ENCODE data around the gene ANKS3.
"Not testable (repeated sequence)": the region's sequence is repeated elsewhere in the genome, so short reads cannot be mapped to it uniquely, and the experiment has no call there.

ANKS3 gene

GRCh38 chr16:4666537-4667202 is 67.4 kb downstream of the ANKS3 start:
- no peak for DNase-seq (ENCODE audit: low spot score)

GRCh38 chr16:4664538-4665418 is 69.3 kb downstream of the ANKS3 start:
- DNase-seq (ENCODE audit: low spot score): no peak

GRCh38 chr16:4663777-4664465 is 70.2 kb downstream of the ANKS3 start:
- DNase-seq (ENCODE audit: low spot score): peak; percentile 47

GRCh38 chr16:4663465-4663776 is 70.7 kb downstream of the ANKS3 start:
- no peak for DNase-seq (ENCODE audit: low spot score)

- DNase-seq (ENCODE audit: low spot score): no peak
Observed at GRCh38 chr16:4661661-4662060, 72.4 kb downstream of the ANKS3 start.

- DNase-seq (ENCODE audit: low spot score): peak; percentile 82
Observed at GRCh38 chr16:4660454-4661007, 73.5 kb downstream of the ANKS3 start.

- no peak for DNase-seq (ENCODE audit: low spot score)
Observed at GRCh38 chr16:4659363-4660353, 74.4 kb downstream of the ANKS3 start.

GRCh38 chr16:4656695-4657686 is 77.1 kb downstream of the ANKS3 start:
- DNase-seq (ENCODE audit: low spot score): no peak

- no peak for DNase-seq (ENCODE audit: low spot score)
Observed at GRCh38 chr16:4656221-4656620, 77.8 kb downstream of the ANKS3 start.

GRCh38 chr16:4655801-4656200 is 78.3 kb downstream of the ANKS3 start:
- DNase-seq (ENCODE audit: low spot score): no peak

- no peak for DNase-seq (ENCODE audit: low spot score)
Observed at GRCh38 chr16:4654964-4655590, 79.0 kb downstream of the ANKS3 start.

GRCh38 chr16:4654011-4654963 is 79.8 kb downstream of the ANKS3 start:
- DNase-seq (ENCODE audit: low spot score): no peak

- DNase-seq (ENCODE audit: low spot score): no peak
Observed at GRCh38 chr16:4652561-4652960, 81.5 kb downstream of the ANKS3 start.

GRCh38 chr16:4651827-4652226 is 82.2 kb downstream of the ANKS3 start:
- DNase-seq (ENCODE audit: low spot score): no peak

- DNase-seq (ENCODE audit: low spot score): not testable (repeated sequence)
Observed at GRCh38 chr16:4650443-4651074, 83.5 kb downstream of the ANKS3 start.

GRCh38 chr16:4649744-4650442 is 84.2 kb downstream of the ANKS3 start:
- no peak for DNase-seq (ENCODE audit: low spot score)

GRCh38 chr16:4648917-4649316 is 85.2 kb downstream of the ANKS3 start:
- DNase-seq (ENCODE audit: low spot score): no peak

- no peak for DNase-seq (ENCODE audit: low spot score)
Observed at GRCh38 chr16:4647644-4647980, 86.5 kb downstream of the ANKS3 start.

All from putamen (tissue), 1 donor.